ENCODE results near the gene KLHDC8B.

The KLHDC8B gene

DNA sequence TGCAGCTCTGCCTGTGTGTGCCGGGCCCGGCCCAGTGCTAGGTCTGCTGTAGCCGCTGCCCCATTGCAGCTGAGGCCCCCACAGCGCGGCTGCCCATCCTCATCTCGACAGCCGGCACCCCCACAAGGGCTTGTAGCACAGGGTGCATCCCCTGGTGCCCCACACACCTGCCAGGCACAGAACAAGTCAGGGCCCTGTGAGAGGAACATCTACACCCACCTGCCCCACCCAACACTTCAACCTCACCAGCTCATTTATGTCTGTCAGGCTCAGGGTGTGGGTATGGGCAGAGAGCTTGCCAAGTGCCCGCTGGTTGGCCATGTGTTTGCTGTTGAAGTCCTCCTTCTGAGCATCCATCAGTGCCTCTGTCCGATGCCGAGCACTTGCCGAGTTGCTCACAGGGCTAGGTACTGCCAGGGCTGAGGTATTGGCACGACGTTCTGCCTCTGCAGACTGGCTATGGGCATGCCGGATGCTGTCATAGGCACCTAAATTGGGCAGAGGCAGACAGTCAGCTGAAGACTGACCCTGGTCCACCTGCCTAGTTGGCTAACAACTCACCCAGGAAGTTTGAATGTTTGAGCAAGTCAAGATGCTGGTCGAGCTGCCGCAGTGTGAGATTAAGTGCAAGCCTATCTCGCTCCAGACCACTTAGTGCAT, 48.4 kb upstream of the KLHDC8B start:
- H3K36me3 ChIP-seq (ENCODE audit: insufficient read depth, low read length) = peaks cover 14% of the 10 kb centered on the region; the same call in 1 of the 2 replicates

DNA sequence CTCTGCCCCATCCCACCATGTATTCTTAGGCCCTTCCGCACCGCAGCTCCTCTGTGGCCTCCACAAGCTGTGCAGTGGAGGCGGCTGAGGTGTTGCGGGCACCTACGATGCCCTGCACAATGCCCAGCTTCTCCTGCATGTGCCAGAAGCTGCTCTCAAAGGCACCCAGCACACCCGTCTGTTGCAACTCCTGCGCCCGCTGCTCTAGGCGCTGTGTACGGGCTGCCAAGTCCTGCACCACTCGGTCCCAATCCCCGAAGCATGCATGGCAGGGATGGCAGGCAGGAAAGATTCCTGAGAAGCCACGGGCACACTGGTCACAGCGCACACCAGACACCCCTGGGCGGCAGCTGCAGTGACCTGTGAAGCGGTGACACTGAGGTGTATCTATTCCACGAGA, 47.7 kb upstream of the KLHDC8B start:
- no peak overlapping the region for H3K27ac ChIP-seq (ENCODE audit: low read depth, low read length, poor library complexity, severe bottlenecking)
- no peaks in the 10 kb centered on the region for H3K27me3 ChIP-seq (ENCODE audit: insufficient read depth, low read length)
- no peaks in the 10 kb centered on the region for H4K20me1 ChIP-seq (ENCODE audit: insufficient read depth, low read length)
- H3K4me3 ChIP-seq (ENCODE audit: low read depth, low read length, poor library complexity, severe bottlenecking) = no peak overlapping the region
- TF ChIP-seq, protein P1, sequence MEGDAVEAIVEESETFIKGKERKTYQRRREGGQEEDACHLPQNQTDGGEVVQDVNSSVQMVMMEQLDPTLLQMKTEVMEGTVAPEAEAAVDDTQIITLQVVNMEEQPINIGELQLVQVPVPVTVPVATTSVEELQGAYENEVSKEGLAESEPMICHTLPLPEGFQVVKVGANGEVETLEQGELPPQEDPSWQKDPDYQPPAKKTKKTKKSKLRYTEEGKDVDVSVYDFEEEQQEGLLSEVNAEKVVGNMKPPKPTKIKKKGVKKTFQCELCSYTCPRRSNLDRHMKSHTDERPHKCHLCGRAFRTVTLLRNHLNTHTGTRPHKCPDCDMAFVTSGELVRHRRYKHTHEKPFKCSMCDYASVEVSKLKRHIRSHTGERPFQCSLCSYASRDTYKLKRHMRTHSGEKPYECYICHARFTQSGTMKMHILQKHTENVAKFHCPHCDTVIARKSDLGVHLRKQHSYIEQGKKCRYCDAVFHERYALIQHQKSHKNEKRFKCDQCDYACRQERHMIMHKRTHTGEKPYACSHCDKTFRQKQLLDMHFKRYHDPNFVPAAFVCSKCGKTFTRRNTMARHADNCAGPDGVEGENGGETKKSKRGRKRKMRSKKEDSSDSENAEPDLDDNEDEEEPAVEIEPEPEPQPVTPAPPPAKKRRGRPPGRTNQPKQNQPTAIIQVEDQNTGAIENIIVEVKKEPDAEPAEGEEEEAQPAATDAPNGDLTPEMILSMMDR (IDR thresholded peaks at IDR 0.05; ENCODE audit: low read length) = no peak
- no peak for TF ChIP-seq EZH2 (IDR thresholded peaks at IDR 0.05; ENCODE audit: borderline replicate concordance, low read length)
- H3K4me2 ChIP-seq (ENCODE audit: low read length) = no peak overlapping the region
- no peaks in the 10 kb centered on the region for H3F3A ChIP-seq (ENCODE audit: insufficient read depth, low read length)
- peaks cover 20% of the 10 kb centered on the region for H3K4me1 ChIP-seq (ENCODE audit: insufficient read depth, low read length, severe bottlenecking)
- no peak overlapping the region for H3K9ac ChIP-seq (ENCODE audit: low read length)
- H3K9me3 ChIP-seq (ENCODE audit: low read length) = no peaks in the 10 kb centered on the region
- no peaks in the 10 kb centered on the region for H3K79me2 ChIP-seq (ENCODE audit: insufficient read depth, low read length)
- H2AFZ ChIP-seq (ENCODE audit: low read length) = no peak overlapping the region
- H3K36me3 ChIP-seq (ENCODE audit: insufficient read depth, low read length) = peaks cover 7% of the 10 kb centered on the region; the same call in 1 of the 2 replicates
- H3K9me2 ChIP-seq (ENCODE audit: low read depth, low read length) = no peaks in the 10 kb centered on the region

More for the DNA sequence above, 48.4 kb upstream of the KLHDC8B start:
- Histone ChIP-seq H3K79me2 (ENCODE audit: insufficient read depth, low read length) (no peaks in the 10 kb centered on the region), H3K27me3 (ENCODE audit: insufficient read depth, low read length) (no peaks in the 10 kb centered on the region), H3K9me3 (ENCODE audit: low read length) (no peaks in the 10 kb centered on the region), H3K4me2 (ENCODE audit: low read length) (no peak overlapping the region), H3K4me3 (ENCODE audit: low read depth, low read length, poor library complexity, severe bottlenecking) (no peak overlapping the region), H3K4me1 (ENCODE audit: insufficient read depth, low read length, severe bottlenecking) (peaks cover 20% of the 10 kb centered on the region), H3F3A (ENCODE audit: insufficient read depth, low read length) (no peaks in the 10 kb centered on the region), H2AFZ (ENCODE audit: low read length) (no peak overlapping the region), H3K9me2 (ENCODE audit: low read depth, low read length) (no peaks in the 10 kb centered on the region), H3K9ac (ENCODE audit: low read length) (no peak overlapping the region), H3K27ac (ENCODE audit: low read depth, low read length, poor library complexity, severe bottlenecking) (no peak overlapping the region), H4K20me1 (ENCODE audit: insufficient read depth, low read length) (no peaks in the 10 kb centered on the region)
- no peak for TF ChIP-seq EZH2 (IDR thresholded peaks at IDR 0.05; ENCODE audit: borderline replicate concordance, low read length)
- TF ChIP-seq, protein P1 (IDR thresholded peaks at IDR 0.05; ENCODE audit: low read length) = no peak

DNA sequence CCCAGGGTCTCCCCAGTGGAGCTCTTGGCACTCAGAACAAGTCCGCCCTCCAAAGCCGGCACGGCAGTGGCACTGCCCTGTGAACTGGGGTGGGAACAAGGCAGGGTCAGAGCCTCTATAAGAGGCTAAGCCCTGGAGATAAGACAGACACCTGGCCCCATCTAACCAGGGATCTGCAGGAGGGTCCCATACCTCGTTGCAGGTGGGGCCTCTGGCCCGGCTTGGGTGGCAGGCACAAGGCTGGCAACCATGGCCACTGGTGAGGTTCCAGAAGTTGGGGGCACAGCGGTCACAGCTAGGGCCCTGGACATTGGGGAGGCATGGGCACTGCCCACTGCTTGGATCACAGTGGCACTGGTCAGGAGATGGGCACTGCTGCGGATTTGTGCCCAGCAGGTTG, 47.2 kb upstream of the KLHDC8B start:
- no peak overlapping the region for H3K4me2 ChIP-seq (ENCODE audit: low read length)
- H3K79me2 ChIP-seq (ENCODE audit: insufficient read depth, low read length) = no peaks in the 10 kb centered on the region
- TF ChIP-seq, protein P1 (IDR thresholded peaks at IDR 0.05; ENCODE audit: low read length) = no peak
- TF ChIP-seq EZH2 (IDR thresholded peaks at IDR 0.05; ENCODE audit: borderline replicate concordance, low read length) = no peak
- H3K36me3 ChIP-seq (ENCODE audit: insufficient read depth, low read length) = peaks cover 2% of the 10 kb centered on the region; the same call in 1 of the 2 replicates
- H3K9ac ChIP-seq (ENCODE audit: low read length) = no peak overlapping the region
- H3K27ac ChIP-seq (ENCODE audit: low read depth, low read length, poor library complexity, severe bottlenecking) = no peak overlapping the region
- H4K20me1 ChIP-seq (ENCODE audit: insufficient read depth, low read length) = no peaks in the 10 kb centered on the region
- no peak overlapping the region for H2AFZ ChIP-seq (ENCODE audit: low read length)
- H3K4me3 ChIP-seq (ENCODE audit: low read depth, low read length, poor library complexity, severe bottlenecking) = no peak overlapping the region
- no peaks in the 10 kb centered on the region for H3F3A ChIP-seq (ENCODE audit: insufficient read depth, low read length)
- no peaks in the 10 kb centered on the region for H3K9me2 ChIP-seq (ENCODE audit: low read depth, low read length)
- peaks cover 18% of the 10 kb centered on the region for H3K4me1 ChIP-seq (ENCODE audit: insufficient read depth, low read length, severe bottlenecking)
- no peaks in the 10 kb centered on the region for H3K27me3 ChIP-seq (ENCODE audit: insufficient read depth, low read length)
- no peaks in the 10 kb centered on the region for H3K9me3 ChIP-seq (ENCODE audit: low read length)
